CD14-positive monocyte (primary cell): Measurements from ENCODE around the gene OR13C2. TPM values are rescaled to one million over a fixed set of nuclear protein-coding genes. Genes with fewer than 3 reads are reported as not detected.

Experiments used
- DNase-seq, 3 donors: peaks; one replicate each; pipeline ENCODE4 v3.0.0-alpha.2; 2011 to 2022
- H2AFZ ChIP-seq: 2 replicates; pipeline ENCODE4 v1.6.0; 2012; ENCODE audit warnings: mild to moderate bottlenecking, low read depth, low read length, inconsistent platforms; ENCODE audit not compliant: insufficient read depth, poor library complexity, severe bottlenecking
- H3K27ac ChIP-seq, 2 donors: 1 replicate in 1 of 2; 2 replicates in 1 of 2; pipeline ENCODE4 v1.5.1; 2012 to 2013; ENCODE audit warnings: low read length in 2 of 2, control low read depth in 1 of 2, inconsistent platforms in 1 of 2, low read depth in 1 of 2, mild to moderate bottlenecking in 1 of 2
- H3K27me3 ChIP-seq, 2 donors: one replicate each; pipeline versions ENCODE4 v1.6.0 to v1.6.1; 2011 to 2013; ENCODE audit warnings: low read length in 2 of 2; ENCODE audit not compliant: control insufficient read depth in 2 of 2, insufficient read depth in 2 of 2
- H3K36me3 ChIP-seq, 2 donors: replicated peaks in 1 of 2; 1 replicate in 1 of 2; 2 replicates in 1 of 2; pipeline versions ENCODE4 v1.5.1 to v1.6.1; 2012 to 2013; ENCODE audit warnings: low read length in 2 of 2, control low read depth in 1 of 2, inconsistent platforms in 1 of 2, mild to moderate bottlenecking in 1 of 2; ENCODE audit not compliant: insufficient read depth in 2 of 2, control insufficient read depth in 1 of 2
- H3K4me1 ChIP-seq, 2 donors: 1 replicate in 1 of 2; 2 replicates in 1 of 2; pipeline versions ENCODE4 v1.5.1 to v1.6.1; 2012 to 2013; ENCODE audit warnings: low read length in 2 of 2, control low read depth in 1 of 2, inconsistent platforms in 1 of 2, mild to moderate bottlenecking in 1 of 2, moderate library complexity in 1 of 2; ENCODE audit not compliant: insufficient read depth in 2 of 2, control insufficient read depth in 1 of 2
- H3K4me2 ChIP-seq: replicated peaks from 2 replicates; pipeline ENCODE3; 2012; ENCODE audit warnings: low read length, moderate library complexity, mild to moderate bottlenecking; ENCODE audit not compliant: poor library complexity, severe bottlenecking; ENCODE audit errors: extremely low read depth
- H3K4me3 ChIP-seq, 3 experiments: fragments of 200-600 bp in 1 of 3; sonication (generic) in 1 of 3; replicated peaks in 1 of 3; 1 replicate in 2 of 3; 2 replicates in 1 of 3; pipeline ENCODE4 v1.5.1; 2011 to 2013; ENCODE audit warnings: low read length in 3 of 3, mild to moderate bottlenecking in 3 of 3, control low read depth in 2 of 3, low read depth in 2 of 3, inconsistent platforms in 1 of 3, moderate library complexity in 1 of 3
- H3K79me2 ChIP-seq: 2 replicates; pipeline ENCODE4 v1.6.0; 2012; ENCODE audit warnings: mild to moderate bottlenecking, control low read depth, inconsistent platforms, low read length, moderate library complexity; ENCODE audit not compliant: insufficient read depth
- H3K9ac ChIP-seq: 2 replicates; pipeline ENCODE4 v1.6.0; 2017; ENCODE audit warnings: low read length, mild to moderate bottlenecking; ENCODE audit not compliant: insufficient read depth, poor library complexity, severe bottlenecking
- H3K9me3 ChIP-seq, 2 donors: replicated peaks in 1 of 2; 1 replicate in 1 of 2; 2 replicates in 1 of 2; pipeline versions ENCODE4 v1.5.1 to v1.6.1; 2012 to 2013; ENCODE audit warnings: low read length in 2 of 2, control low read depth in 1 of 2; ENCODE audit not compliant: control insufficient read depth in 1 of 2, insufficient read depth in 1 of 2
- H4K20me1 ChIP-seq: 2 replicates; pipeline ENCODE4 v1.6.0; 2012; ENCODE audit warnings: mild to moderate bottlenecking, low read length, control low read depth, moderate library complexity; ENCODE audit not compliant: insufficient read depth
- H3K27ac Mint-ChIP-seq, 7 donors: one replicate each; pipeline ENCODE4 v1.8.0; 2020; ENCODE audit warnings: mild to moderate bottlenecking in 7 of 7, mixed read lengths in 7 of 7, moderate library complexity in 6 of 7, inconsistent platforms in 2 of 7
- H3K27me3 Mint-ChIP-seq, 3 donors: one replicate each; pipeline ENCODE4 v1.8.0; 2021 to 2022; ENCODE audit warnings: low read depth in 3 of 3, mild to moderate bottlenecking in 3 of 3, mixed read lengths in 3 of 3, moderate library complexity in 3 of 3, inconsistent platforms in 1 of 3
- H3K36me3 Mint-ChIP-seq, 2 donors: one replicate each; pipeline ENCODE4 v1.8.0; 2020; ENCODE audit warnings: mixed read lengths in 2 of 2, inconsistent platforms in 1 of 2, mild to moderate bottlenecking in 1 of 2
- H3K4me1 Mint-ChIP-seq: one replicate; pipeline ENCODE4 v1.8.0; 2020; ENCODE audit warnings: mild to moderate bottlenecking, mixed read lengths
- H3K4me3 Mint-ChIP-seq, 2 donors: one replicate each; pipeline ENCODE4 v1.8.0; 2020; ENCODE audit warnings: mild to moderate bottlenecking in 2 of 2, mixed read lengths in 2 of 2, moderate library complexity in 1 of 2
- H3K9me3 Mint-ChIP-seq, 7 donors: one replicate each; pipeline ENCODE4 v1.8.0; 2020 to 2022; ENCODE audit warnings: mixed read lengths in 7 of 7, mild to moderate bottlenecking in 6 of 7, moderate library complexity in 6 of 7, inconsistent platforms in 2 of 7
- WGBS: methylation state at CpG from one replicate; pipeline ENCODE4 v1.1.5; 2013; ENCODE audit warnings: missing lambda C conversion rate; ENCODE audit not compliant: insufficient coverage; 5-methylcytosine and 5-hydroxymethylcytosine counted together
- intact Hi-C, 2 donors: fragments of 100-400 bp; cut with micrococcal nuclease; formaldehyde crosslinking; loops; one replicate each; pipeline versions ENCODE4 v1.15.0 to v1.15.1; 2023
- polyA plus RNA-seq, 3 donors: library from polyadenylated mRNA; depleted of rRNA in 1 of 3; unstranded in 2 of 3; stranded (reverse) in 1 of 3; fragments of 300-500 nt in 2 of 3; fragments of >200 nt in 1 of 3; fragmentation: Illumina TruSeq in 2 of 3; gene quantifications; 1 replicate in 2 of 3; 2 replicates in 1 of 3; pipeline ENCODE4 v1.2.3, GENCODE V29; 2012 to 2021
- TF ChIP-seq, protein P1 (sequence below): fragments of 200-600 bp; IDR thresholded peaks from one replicate; pipeline ENCODE4 v1.8.0; 2022; ENCODE audit warnings: antibody characterized with exemption, mild to moderate bottlenecking

The OR13C2 gene
- polyA plus RNA-seq, 3 donors, result not detected

- Histone ChIP-seq H3K27me3 (no peaks in the 10 kb centered on the region), H3K4me3 (no peak overlapping the region), H3K4me1 (no peaks in the 10 kb centered on the region), H3K9me3 (no peaks in the 10 kb centered on the region), H3K4me2 (no peak overlapping the region), H3K79me2 (no peaks in the 10 kb centered on the region), H3K9ac (no peak overlapping the region), H3K27ac (no peak overlapping the region), H2AFZ (no peak overlapping the region), H4K20me1 (no peaks in the 10 kb centered on the region), H3K36me3 (no peaks in the 10 kb centered on the region)
- Mint-ChIP-seq H3K27me3 (no peaks in the 10 kb centered on the region), H3K4me3 (no peak overlapping the region), H3K4me1 (no peaks in the 10 kb centered on the region), H3K36me3 (no peaks in the 10 kb centered on the region), H3K9me3 (peaks cover 0 to 11% (median 4%) of the 10 kb centered on the region in 7 donors), H3K27ac (no peak overlapping the region)
- intact Hi-C loops, result no loop called here
- TF ChIP-seq, protein P1, sequence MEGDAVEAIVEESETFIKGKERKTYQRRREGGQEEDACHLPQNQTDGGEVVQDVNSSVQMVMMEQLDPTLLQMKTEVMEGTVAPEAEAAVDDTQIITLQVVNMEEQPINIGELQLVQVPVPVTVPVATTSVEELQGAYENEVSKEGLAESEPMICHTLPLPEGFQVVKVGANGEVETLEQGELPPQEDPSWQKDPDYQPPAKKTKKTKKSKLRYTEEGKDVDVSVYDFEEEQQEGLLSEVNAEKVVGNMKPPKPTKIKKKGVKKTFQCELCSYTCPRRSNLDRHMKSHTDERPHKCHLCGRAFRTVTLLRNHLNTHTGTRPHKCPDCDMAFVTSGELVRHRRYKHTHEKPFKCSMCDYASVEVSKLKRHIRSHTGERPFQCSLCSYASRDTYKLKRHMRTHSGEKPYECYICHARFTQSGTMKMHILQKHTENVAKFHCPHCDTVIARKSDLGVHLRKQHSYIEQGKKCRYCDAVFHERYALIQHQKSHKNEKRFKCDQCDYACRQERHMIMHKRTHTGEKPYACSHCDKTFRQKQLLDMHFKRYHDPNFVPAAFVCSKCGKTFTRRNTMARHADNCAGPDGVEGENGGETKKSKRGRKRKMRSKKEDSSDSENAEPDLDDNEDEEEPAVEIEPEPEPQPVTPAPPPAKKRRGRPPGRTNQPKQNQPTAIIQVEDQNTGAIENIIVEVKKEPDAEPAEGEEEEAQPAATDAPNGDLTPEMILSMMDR, result no peak
- no peak for DNase-seq
- 100% methylated on average over 1 of the region's 5 CpGs for WGBS
Measured at GRCh38 chr9:104577263-104577662, 28.2 kb downstream of the OR13C2 start.

GRCh38 chr9:104575456-104575855 is 30.0 kb downstream of the OR13C2 start:
- no peaks in the 10 kb centered on the region for H3K4me1 Mint-ChIP-seq
- no peaks in the 10 kb centered on the region for H3K4me1 ChIP-seq
- H3K4me2 ChIP-seq, result no peak overlapping the region
- WGBS, result 100% methylated on average over 1 of the region's 2 CpGs
- DNase-seq, result no peak
- no peaks in the 10 kb centered on the region for H3K27me3 Mint-ChIP-seq
- no peak overlapping the region for H2AFZ ChIP-seq
- no peaks in the 10 kb centered on the region for H3K27me3 ChIP-seq
- no peaks in the 10 kb centered on the region for H3K36me3 Mint-ChIP-seq
- no peak overlapping the region for H3K27ac ChIP-seq
- H3K79me2 ChIP-seq, result no peaks in the 10 kb centered on the region
- H3K9me3 Mint-ChIP-seq, result peaks cover 0 to 11% (median 7%) of the 10 kb centered on the region in 7 donors
- TF ChIP-seq, protein P1, result no peak
- H3K9me3 ChIP-seq, result no peaks in the 10 kb centered on the region
- H3K27ac Mint-ChIP-seq, result no peak overlapping the region
- no peak overlapping the region for H3K4me3 Mint-ChIP-seq
- no peak overlapping the region for H3K4me3 ChIP-seq
- H3K9ac ChIP-seq, result no peak overlapping the region
- H4K20me1 ChIP-seq, result no peaks in the 10 kb centered on the region
- no peaks in the 10 kb centered on the region for H3K36me3 ChIP-seq
- intact Hi-C loops, result no loop called here
